Activated CD4-positive, alpha-beta T cell treated with anti-CD3 and anti-CD28 coated beads, Interleukin-10, Interleukin-2, amounts not matched to agents 100 ng/mL and 50 ng/mL, durations not matched to agents 16 hours and 8 hours (primary cell): ENCODE results near the gene MGRN1.
A peak's percentile ranks its signal among the peaks of the same experiment; 100 is the strongest.

Source experiments
- DNase-seq: peaks from one replicate; pipeline ENCODE4 v3.0.0-alpha.2; 2020

MGRN1 gene

GRCh38 chr16:4689864-4690704 lies 65.5 kb downstream of the MGRN1 start:
- DNase-seq: no peak

GRCh38 chr16:4690946-4691665 lies 66.5 kb downstream of the MGRN1 start:
- no peak for DNase-seq

GRCh38 chr16:4691666-4692412 lies 67.2 kb downstream of the MGRN1 start:
- no peak for DNase-seq

- no peak for DNase-seq
These were observed 68.1 kb downstream of the MGRN1 start for GRCh38 chr16:4692460-4693295.

- DNase-seq: peak; percentile 98
These were observed 68.8 kb downstream of the MGRN1 start, which contains the start of gene NUDT16L1 for GRCh38 chr16:4693296-4693955. Gene NUDT16L1, plus strand, starts transcription at chr16:4693562. Its CDS starts 165 bp downstream, at chr16:4693727.

- DNase-seq: peak; percentile 45
These were observed 69.5 kb downstream of the MGRN1 start for GRCh38 chr16:4693956-4694641.

- no peak for DNase-seq
These were observed 70.2 kb downstream of the MGRN1 start for GRCh38 chr16:4694642-4695451.

- no peak for DNase-seq
These were observed 71.0 kb downstream of the MGRN1 start for GRCh38 chr16:4695473-4696171.

- no peak for DNase-seq
These were observed 71.7 kb downstream of the MGRN1 start for GRCh38 chr16:4696172-4696904.

GRCh38 chr16:4696905-4697847 lies 72.5 kb downstream of the MGRN1 start:
- DNase-seq: no peak

- no peak for DNase-seq
These were observed 73.2 kb downstream of the MGRN1 start for GRCh38 chr16:4697848-4698291.

GRCh38 chr16:4698321-4699045 lies 73.9 kb downstream of the MGRN1 start:
- DNase-seq: no peak

GRCh38 chr16:4699046-4699556 lies 74.5 kb downstream of the MGRN1 start:
- no peak for DNase-seq

- peak; percentile 32 for DNase-seq
These were observed 75.9 kb downstream of the MGRN1 start for GRCh38 chr16:4700380-4700996.

- no peak for DNase-seq
These were observed 76.5 kb downstream of the MGRN1 start for GRCh38 chr16:4700997-4701743.
